Tibial nerve (tissue), 3 donors: Measurements from ENCODE around the gene MOCS1.

Source experiments
- POLR2A ChIP-seq, 2 donors: fragments of 450-650 bp; IDR thresholded peaks; one replicate each; pipeline ENCODE4 v1.6.1; 2017; ENCODE audit warnings: antibody characterized with exemption in 2 of 2, mild to moderate bottlenecking in 2 of 2, moderate library complexity in 2 of 2
- TF ChIP-seq, protein P1 (sequence below), 5 experiments: fragments of 200-600 bp in 3 of 5; fragments of 450-650 bp in 2 of 5; sonication (generic) in 3 of 5; IDR thresholded peaks; one replicate each; pipeline ENCODE4 v1.5.1; 2016 to 2019; ENCODE audit warnings: antibody characterized with exemption in 5 of 5, mild to moderate bottlenecking in 3 of 5, moderate library complexity in 2 of 5

- TF ChIP-seq, protein P1, sequence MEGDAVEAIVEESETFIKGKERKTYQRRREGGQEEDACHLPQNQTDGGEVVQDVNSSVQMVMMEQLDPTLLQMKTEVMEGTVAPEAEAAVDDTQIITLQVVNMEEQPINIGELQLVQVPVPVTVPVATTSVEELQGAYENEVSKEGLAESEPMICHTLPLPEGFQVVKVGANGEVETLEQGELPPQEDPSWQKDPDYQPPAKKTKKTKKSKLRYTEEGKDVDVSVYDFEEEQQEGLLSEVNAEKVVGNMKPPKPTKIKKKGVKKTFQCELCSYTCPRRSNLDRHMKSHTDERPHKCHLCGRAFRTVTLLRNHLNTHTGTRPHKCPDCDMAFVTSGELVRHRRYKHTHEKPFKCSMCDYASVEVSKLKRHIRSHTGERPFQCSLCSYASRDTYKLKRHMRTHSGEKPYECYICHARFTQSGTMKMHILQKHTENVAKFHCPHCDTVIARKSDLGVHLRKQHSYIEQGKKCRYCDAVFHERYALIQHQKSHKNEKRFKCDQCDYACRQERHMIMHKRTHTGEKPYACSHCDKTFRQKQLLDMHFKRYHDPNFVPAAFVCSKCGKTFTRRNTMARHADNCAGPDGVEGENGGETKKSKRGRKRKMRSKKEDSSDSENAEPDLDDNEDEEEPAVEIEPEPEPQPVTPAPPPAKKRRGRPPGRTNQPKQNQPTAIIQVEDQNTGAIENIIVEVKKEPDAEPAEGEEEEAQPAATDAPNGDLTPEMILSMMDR (IDR thresholded peaks at IDR 0.05), result no peak
- no peak for TF ChIP-seq POLR2A (IDR thresholded peaks at IDR 0.05)
Measured at GRCh38 chr6:39962831-39963230, 28.6 kb upstream of the MOCS1 start.
